GM21528 (cell line): ENCODE measurements around the gene DUSP8.

Experiments
- ATAC-seq: cut with Tn5 transposase; IDR thresholded peaks from one replicate; pipeline ENCODE4 v1.9.1; 2021; ENCODE audit warnings: mild to moderate bottlenecking, moderate library complexity; ENCODE audit not compliant: unreplicated experiment, low FRiP score

The DUSP8 gene

DNA sequence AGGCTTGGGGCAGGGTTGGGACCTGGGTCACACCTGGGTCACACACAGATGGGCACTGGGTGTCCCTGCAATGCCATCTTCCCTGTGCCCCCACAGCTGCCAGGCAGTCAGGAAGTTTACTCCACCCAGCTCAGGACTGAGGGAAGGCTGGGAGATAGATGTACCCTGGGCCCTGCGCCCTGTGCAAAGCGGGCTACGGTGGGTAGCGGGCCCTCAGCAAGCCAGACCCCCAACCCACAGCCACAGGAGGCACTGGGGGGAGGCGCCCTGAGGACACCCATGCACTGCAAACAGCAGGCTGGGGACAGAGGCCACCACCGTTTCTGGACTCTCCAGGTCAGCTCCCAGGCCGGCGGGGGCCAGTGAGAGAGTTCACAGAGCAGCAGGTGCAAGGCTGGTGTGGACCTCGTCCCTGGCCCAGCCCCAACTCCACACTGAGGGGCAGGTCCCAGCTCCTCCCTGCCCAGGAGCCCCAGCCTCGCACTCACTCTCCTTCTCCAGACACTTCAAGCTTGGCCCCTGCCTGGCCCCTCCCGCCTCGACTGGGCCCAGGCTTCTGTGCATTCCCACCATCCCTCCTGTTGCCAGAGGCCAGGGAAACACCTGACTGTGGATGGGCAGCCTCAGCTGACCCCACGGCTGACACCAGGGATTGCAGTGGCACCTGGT is 4.9 kb downstream of the DUSP8 start:
- no peak for ATAC-seq

DNA sequence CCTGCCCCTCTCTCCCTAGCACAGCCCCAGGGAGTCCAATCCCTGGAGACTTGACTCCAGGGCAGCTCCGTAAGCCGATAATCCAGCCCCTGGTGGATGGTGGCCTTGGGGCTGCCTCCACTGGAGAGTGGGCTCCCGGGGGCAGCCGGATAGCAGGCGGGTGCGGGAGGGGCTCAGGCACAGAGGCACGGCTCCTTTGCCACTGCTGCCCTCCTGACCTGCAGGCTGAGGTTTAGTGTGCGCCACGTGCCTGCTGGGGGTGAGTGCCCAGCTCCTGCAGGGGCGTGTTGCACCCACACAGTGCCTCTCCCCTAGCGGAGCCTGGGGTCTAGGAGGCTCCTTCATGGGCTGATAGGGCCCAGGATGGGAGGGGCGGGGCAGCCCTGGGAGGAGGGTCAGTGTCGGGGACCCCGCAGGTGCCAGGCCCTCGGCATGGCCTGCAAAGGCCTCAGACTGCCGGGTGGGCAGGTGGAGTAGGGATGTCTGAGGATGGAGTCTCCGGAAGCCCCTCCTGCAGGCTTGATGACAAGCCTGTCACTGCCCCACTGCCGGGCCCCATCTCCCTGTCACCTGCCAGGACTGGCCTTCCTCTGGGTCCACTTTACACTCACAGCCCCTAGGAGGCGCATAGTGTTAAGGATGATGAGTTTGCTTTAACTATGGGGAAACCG is 5.6 kb downstream of the DUSP8 start:
- ATAC-seq = no peak

DNA sequence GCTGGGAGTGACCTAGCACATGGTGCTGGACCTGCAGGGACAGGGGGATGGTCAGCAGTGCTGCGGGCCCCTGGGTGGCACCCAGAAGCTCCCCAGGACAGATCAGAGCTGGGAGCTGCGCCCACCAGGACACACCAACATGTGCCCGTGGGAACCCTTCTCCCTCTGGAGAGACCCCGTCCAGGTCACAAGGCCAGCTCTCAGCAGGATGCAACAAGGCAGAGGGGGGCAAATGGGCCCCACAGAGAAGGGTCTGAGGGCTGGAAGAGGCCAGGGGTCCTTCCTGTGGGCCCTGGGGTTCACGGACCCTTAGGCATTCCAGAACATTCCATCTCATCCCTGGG is 6.2 kb downstream of the DUSP8 start:
- ATAC-seq = no peak

DNA sequence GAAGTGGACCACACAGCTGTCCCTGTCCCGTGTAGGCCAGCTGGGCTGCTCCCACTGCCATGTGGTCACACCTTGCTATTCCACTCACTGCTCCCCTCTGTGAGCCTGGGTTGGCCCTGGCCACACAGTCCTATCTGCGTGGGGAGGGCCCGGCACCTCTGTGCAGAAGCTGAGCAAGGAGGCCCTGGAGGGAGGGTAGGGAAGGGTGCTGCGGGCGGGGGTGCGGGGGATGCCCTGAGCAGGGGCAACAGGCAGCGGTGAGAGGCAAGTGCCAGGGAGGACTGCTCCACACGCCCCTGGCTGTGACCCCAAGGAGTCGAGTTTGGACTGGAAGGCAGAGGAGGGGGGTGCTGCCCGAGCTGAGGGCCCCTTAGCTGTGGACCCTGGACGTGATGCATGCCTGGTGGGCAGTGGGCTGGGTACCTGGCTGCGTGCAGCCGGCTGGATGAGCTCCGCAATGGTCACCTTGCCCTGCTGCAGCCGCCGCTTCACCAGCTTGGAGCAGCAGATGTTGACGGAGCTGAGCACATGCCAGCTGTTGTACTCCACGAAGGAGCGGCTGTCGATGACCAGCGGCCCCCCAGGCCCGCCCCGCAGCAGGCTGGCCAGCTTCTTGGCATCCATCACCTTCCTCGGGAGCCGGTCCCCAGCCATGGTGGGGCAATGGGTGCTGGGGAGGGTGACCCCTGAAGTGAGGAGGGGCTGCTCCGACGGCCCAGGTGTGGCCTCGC is 6.7 kb downstream of the DUSP8 start:
- ATAC-seq = no peak

GRCh38 chr11:1564535-1565172 is 7.4 kb downstream of the DUSP8 start:
- ATAC-seq = no peak

DNA sequence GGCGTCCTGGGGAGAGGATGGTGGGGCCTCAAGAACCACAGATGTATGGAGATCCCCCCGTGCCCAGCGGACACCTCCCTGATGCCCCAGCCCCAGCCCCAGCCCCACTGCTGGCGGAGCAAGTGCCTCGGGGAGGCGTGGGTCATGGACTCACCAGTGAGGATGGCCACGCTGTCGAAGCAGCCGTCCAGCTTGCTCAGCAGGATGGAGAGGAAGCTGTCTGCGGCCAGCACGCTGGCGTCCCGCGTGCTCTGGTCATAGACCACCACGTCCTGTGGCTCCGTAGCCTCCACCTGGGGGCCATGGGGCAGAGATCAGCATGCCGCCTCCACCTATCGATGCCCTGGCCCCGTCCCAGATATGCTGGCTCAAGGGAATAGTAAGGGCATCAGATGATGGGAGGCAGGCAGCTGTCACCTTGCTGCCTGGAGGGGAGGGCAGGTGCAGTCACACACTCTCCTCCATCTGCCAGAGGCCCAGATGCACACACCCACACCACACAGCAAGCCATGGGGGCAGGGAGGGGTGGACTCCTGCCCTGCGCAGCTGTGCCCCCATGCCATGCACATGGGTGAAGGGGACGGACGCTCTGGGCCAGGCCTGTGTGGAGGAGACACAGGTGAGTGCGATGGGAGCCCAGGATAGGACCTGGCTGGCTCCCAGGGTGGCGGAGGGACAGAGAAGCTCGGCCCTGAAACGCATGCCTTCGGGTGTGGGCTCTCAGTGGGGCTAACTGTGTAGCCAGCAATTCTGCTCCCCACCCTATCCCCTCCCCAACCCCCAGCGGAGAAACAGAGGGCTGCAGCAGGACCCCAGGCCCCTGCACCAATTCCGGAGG is 8.2 kb downstream of the DUSP8 start:
- no peak for ATAC-seq

- no peak for ATAC-seq
Measured at GRCh38 chr11:1563149-1563638, 8.9 kb downstream of the DUSP8 start.

DNA sequence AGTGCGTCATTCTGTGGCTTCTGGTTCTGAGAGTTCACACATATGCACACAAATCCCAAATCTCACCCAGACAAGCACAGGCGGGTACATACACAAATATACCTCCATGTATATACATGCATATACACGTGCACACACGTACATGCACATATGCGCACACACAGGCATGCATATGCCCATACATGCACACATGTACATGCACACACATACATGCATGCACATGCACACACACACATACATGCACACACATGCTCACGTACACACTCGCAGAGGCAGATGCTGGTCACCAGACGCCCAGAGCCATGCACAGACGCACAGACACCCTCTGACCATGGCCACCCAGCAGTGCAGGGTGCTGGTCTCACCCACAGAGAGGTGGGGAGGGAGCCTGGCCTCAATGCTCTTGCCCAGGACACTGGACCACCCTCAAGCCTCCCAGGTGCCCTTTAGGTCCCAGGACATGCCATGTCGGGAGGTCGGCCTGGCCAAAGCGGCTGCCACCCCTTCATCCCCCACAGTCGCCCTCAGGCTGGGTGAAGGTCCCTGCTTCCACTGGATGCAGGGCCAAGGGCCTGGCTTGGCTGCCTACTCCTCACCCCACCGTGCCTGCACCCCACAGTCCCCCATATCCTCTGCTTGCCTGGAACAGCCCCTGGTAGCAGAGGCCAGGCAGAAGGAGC is 9.5 kb downstream of the DUSP8 start:
- no peak for ATAC-seq

GRCh38 chr11:1561955-1562354 is 10.1 kb downstream of the DUSP8 start:
- ATAC-seq = no peak

GRCh38 chr11:1561266-1561665 is 10.8 kb downstream of the DUSP8 start:
- ATAC-seq = no peak

DNA sequence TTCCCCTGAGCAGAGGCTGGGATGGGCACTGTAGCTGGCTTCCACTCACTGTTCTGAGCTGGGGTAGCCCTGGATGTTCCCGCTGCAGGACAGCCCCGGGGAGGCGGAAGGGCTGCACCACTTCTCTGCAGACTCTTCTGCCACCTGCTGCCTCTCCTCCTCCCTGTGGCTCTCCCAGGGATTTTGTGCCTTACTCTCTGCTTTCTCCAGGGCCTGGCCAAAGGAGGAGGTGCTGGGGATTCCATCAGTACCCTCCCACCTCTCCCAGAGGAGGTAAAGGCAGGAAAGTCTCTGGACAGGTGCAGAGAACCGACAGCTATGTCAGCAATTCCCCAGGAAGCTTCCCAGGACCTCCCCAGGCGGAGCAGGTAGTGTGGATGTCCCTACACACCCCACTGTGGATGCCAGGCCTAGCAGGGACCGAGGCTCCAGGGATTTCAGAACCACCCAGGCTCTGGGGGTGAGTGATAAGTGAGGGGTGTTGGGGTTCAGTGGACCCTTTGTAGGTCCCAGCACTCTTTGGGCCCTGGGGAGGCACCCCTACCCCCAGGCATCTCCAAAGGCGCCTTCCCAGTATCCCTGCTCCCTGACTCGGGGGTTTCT is 11.3 kb downstream of the DUSP8 start:
- no peak for ATAC-seq

- ATAC-seq = no peak
Measured at GRCh38 chr11:1560002-1560648, 11.9 kb downstream of the DUSP8 start.

- ATAC-seq = no peak
Measured at GRCh38 chr11:1559111-1559951, 12.7 kb downstream of the DUSP8 start.

DNA sequence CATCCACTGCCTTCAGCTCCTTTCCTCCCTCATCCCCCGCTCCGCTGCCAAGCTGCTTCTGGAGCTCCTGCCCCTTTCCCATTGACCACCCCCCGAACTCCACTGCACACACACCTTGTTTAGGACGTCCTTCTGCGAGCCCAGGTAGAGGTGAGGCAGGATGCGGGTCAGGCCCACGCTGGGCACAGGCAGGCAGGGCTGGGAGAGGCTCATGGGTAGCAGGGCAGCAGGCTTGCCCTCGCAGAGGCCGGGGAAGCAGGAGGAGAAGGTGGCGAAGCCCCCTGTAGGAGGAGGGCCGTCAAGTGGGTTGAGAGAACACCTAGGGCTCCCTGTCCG is 13.3 kb downstream of the DUSP8 start:
- ATAC-seq = no peak

DNA sequence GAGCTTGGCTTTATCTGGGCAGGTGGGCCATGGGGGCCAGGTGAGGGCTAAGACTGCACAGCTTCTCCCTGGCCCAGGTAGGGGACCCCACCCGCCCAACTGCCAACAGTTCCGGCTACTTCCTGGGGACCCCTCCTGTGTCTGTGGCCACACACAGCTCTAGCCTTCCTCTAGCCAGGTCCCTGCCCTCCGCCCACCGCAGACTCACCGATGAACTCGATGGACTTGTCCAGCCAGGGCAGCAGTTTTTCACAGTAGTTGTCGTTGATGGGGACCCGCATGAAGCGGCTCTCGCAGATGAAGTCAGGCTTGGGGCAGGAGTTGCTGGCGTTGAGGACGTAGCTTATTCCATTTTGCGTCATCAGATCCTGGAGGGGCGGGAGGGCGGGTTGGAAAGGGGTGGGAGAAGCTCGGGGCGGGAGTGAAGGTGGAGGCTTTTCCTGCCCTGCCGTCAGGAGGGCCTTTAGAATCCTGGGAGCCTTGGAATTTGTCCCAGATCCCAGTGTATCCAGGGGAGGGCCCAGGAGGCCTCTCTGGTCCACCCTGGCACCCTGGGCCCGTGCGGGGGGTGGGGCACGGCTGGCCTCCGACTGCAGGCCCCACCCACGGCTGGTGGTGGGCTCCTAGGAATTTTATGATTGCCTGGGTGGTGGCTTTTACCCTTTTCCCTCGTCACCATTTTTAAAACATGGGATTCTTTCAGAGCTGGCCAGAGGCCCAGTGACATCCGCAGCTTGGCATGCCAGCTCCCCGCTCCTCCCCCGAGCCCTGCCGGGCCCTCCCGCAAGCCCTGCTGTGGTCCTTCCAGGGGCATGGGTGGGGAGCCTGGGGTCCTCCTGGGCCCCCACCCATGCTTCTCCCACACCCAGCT is 13.9 kb downstream of the DUSP8 start:
- ATAC-seq = no peak

DNA sequence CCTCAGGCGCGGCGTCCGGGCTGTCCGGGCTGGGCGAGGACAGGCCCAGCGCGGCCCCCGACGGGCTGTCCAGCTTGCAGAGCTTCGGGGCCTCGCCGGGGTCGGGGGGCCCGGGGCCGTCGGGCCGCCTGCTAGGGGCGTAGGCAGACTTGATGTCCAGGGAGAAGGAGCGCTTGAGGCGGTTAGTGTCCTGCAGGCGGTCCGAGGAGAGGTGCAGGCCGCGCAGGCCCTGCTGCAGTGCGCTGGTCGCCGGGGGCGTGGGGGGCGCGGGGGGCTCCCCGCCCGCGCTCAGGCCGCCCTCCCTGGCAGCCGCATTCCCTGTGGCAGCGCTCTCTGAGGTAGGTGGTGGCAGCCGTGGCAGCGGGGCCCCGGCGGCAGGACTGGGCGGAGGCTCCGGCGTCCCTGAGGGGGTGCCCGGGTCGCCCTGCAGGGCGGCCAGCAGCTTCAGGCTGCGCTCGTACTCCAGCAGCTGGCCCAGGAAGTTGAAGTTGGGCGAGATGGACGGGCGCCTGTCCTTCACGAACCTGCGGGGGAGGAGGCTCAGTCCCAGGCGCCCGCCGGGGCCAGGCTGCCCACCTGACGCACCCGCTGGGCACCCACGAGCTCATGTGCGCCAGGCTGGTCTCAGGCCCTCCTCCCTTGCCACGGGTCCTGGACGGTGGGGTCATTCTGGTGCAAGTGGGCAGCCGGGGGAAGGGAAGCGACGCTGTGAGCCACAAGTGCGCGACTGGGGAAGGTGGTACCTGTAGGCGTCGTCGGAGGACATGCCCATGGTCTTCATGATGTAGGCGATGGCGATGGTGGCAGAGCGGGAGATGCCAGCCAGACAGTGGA is 14.8 kb downstream of the DUSP8 start:
- no peak for ATAC-seq
